GM21529 (cell line): ENCODE measurements around the gene PARM1.
A peak's percentile ranks its signal among the peaks of the same experiment; 100 is the strongest.
"Not testable (repeated sequence)": the region's sequence is repeated elsewhere in the genome, so short reads cannot be mapped to it uniquely, and the experiment has no call there.

Source experiments
- ATAC-seq: cut with Tn5 transposase; IDR thresholded peaks from one replicate; pipeline ENCODE4 v1.9.1; 2021; ENCODE audit not compliant: unreplicated experiment

Gene PARM1

GRCh38 chr4:74982546-74983252, 49.8 kb downstream of the PARM1 start:
- ATAC-seq, result no peak

- ATAC-seq, result no peak
Measured at GRCh38 chr4:74983253-74983635, 50.3 kb downstream of the PARM1 start.

- ATAC-seq, result no peak
Measured at GRCh38 chr4:74990276-74990875, 57.5 kb downstream of the PARM1 start.

- ATAC-seq, result not testable (repeated sequence)
Measured at GRCh38 chr4:74994436-74994835, 61.5 kb downstream of the PARM1 start.

- no peak for ATAC-seq
Measured at GRCh38 chr4:74996996-74997395, 64.1 kb downstream of the PARM1 start.

- ATAC-seq, result no peak
Measured at GRCh38 chr4:74997948-74998729, 65.2 kb downstream of the PARM1 start.

- ATAC-seq, result no peak
Measured at GRCh38 chr4:74999714-75000309, 66.9 kb downstream of the PARM1 start.

- ATAC-seq, result no peak
Measured at GRCh38 chr4:75001871-75002270, 69.0 kb downstream of the PARM1 start.

- ATAC-seq, result no peak
Measured at GRCh38 chr4:75002381-75002780, 69.5 kb downstream of the PARM1 start.

- no peak for ATAC-seq
Measured at GRCh38 chr4:75003979-75004378, 71.1 kb downstream of the PARM1 start.

GRCh38 chr4:75004755-75005668, 72.1 kb downstream of the PARM1 start:
- ATAC-seq, result peak; percentile 85

GRCh38 chr4:75005727-75006126, 72.8 kb downstream of the PARM1 start:
- no peak for ATAC-seq

GRCh38 chr4:75007891-75008290, 75.0 kb downstream of the PARM1 start:
- no peak for ATAC-seq

GRCh38 chr4:75009138-75009537, 76.2 kb downstream of the PARM1 start:
- ATAC-seq, result no peak

GRCh38 chr4:75011131-75011795, 78.3 kb downstream of the PARM1 start:
- no peak for ATAC-seq

GRCh38 chr4:75015627-75016026, 82.7 kb downstream of the PARM1 start:
- ATAC-seq, result no peak

GRCh38 chr4:75016472-75016871, 83.6 kb downstream of the PARM1 start:
- ATAC-seq, result no peak

- ATAC-seq, result no peak
Measured at GRCh38 chr4:75018811-75019479, 86.0 kb downstream of the PARM1 start.

- no peak for ATAC-seq
Measured at GRCh38 chr4:75025431-75025830, 92.5 kb downstream of the PARM1 start.
